Measurements from ENCODE around the gene TTLL12. TPM values are rescaled to one million over a fixed set of nuclear protein-coding genes. Genes with fewer than 3 reads are reported as not detected.

TTLL12 gene
- total RNA-seq, 4 donors from 2014 or later: 109 to 211 (median 122) TPM

GRCh38 chr22:43202326-43202725, 15.4 kb upstream of the TTLL12 start:
- no peaks in the 10 kb centered on the region for H3K4me1 ChIP-seq
- no peak overlapping the region for H3K4me3 ChIP-seq
- H3K9me3 ChIP-seq: no peaks in the 10 kb centered on the region
- H3K27ac ChIP-seq: no peak overlapping the region
- DNase-seq: no peak
- H3K27me3 ChIP-seq: peaks cover 0 to 18% (median 0%) of the 10 kb centered on the region in 4 donors
- intact Hi-C loops (cut with DNase I): no loop called here
- 88 to 91% methylated on average over 10 of the region's 10 CpGs for WGBS, 2 donors
- no peaks in the 10 kb centered on the region for H3K36me3 ChIP-seq
- TF ChIP-seq POLR2A (IDR thresholded peaks at IDR 0.05) (no peak), CTCF (IDR thresholded peaks at IDR 0.05) (no peak)

GRCh38 chr22:43201486-43202219, 14.7 kb upstream of the TTLL12 start:
- TF ChIP-seq POLR2A (IDR thresholded peaks at IDR 0.05): no peak
- no peak for TF ChIP-seq CTCF (IDR thresholded peaks at IDR 0.05)
- 86 to 88% methylated on average over 15 to 22 of the region's 26 CpGs for WGBS, 2 donors
- H3K9me3 ChIP-seq: no peaks in the 10 kb centered on the region
- H3K27ac ChIP-seq: no peak overlapping the region
- H3K4me3 ChIP-seq: no peak overlapping the region
- peaks cover 0 to 19% (median 0%) of the 10 kb centered on the region in 4 donors for H3K27me3 ChIP-seq
- H3K36me3 ChIP-seq: no peaks in the 10 kb centered on the region
- DNase-seq: no peak
- no peaks in the 10 kb centered on the region for H3K4me1 ChIP-seq
- intact Hi-C loops (cut with DNase I): no loop called here

GRCh38 chr22:43200555-43200954, 13.6 kb upstream of the TTLL12 start:
- WGBS, 2 donors: 76 to 97% methylated on average over 4 to 7 of the region's 13 CpGs
- Histone ChIP-seq H3K36me3 (no peaks in the 10 kb centered on the region), H3K9me3 (no peaks in the 10 kb centered on the region), H3K4me1 (no peaks in the 10 kb centered on the region), H3K4me3 (no peak overlapping the region), H3K27ac (no peak overlapping the region), H3K27me3 (peaks cover 0 to 21% (median 0%) of the 10 kb centered on the region in 4 donors)
- intact Hi-C loops (cut with DNase I): no loop called here
- no peak for DNase-seq
- TF ChIP-seq POLR2A (IDR thresholded peaks at IDR 0.05) (no peak), CTCF (IDR thresholded peaks at IDR 0.05) (no peak)

- H3K4me3 ChIP-seq: no peak overlapping the region
- H3K36me3 ChIP-seq: no peaks in the 10 kb centered on the region
- WGBS, 2 donors: 92 to 98% methylated on average over 7 to 10 of the region's 17 CpGs
- H3K27me3 ChIP-seq: peaks cover 0 to 25% (median 0%) of the 10 kb centered on the region in 4 donors
- DNase-seq: no peak
- TF ChIP-seq POLR2A (IDR thresholded peaks at IDR 0.05) (no peak), CTCF (IDR thresholded peaks at IDR 0.05) (no peak)
- no peaks in the 10 kb centered on the region for H3K9me3 ChIP-seq
- no peak overlapping the region for H3K27ac ChIP-seq
- no peaks in the 10 kb centered on the region for H3K4me1 ChIP-seq
- intact Hi-C loops (cut with DNase I): no loop called here
These were observed 13.1 kb upstream of the TTLL12 start for GRCh38 chr22:43200031-43200430.

GRCh38 chr22:43199541-43199940, 12.6 kb upstream of the TTLL12 start:
- no peaks in the 10 kb centered on the region for H3K9me3 ChIP-seq
- TF ChIP-seq POLR2A (IDR thresholded peaks at IDR 0.05) (no peak), CTCF (IDR thresholded peaks at IDR 0.05) (no peak)
- H3K4me3 ChIP-seq: no peak overlapping the region
- DNase-seq: no peak
- no peaks in the 10 kb centered on the region for H3K36me3 ChIP-seq
- no peaks in the 10 kb centered on the region for H3K4me1 ChIP-seq
- intact Hi-C loops (cut with DNase I): loop anchor here (10.0 kb wide), 1 partner anchor 65 kb away; no protein-coding TSS in a partner anchor
- WGBS, 2 donors: 76 to 100% methylated on average over 4 of the region's 11 CpGs
- H3K27ac ChIP-seq: no peak overlapping the region
- H3K27me3 ChIP-seq: peaks cover 0 to 25% (median 0%) of the 10 kb centered on the region in 4 donors

Data from esophagus squamous epithelium (tissue), 5 donors.